Measurements from ENCODE around the gene FSD1.

Gene FSD1

DNA sequence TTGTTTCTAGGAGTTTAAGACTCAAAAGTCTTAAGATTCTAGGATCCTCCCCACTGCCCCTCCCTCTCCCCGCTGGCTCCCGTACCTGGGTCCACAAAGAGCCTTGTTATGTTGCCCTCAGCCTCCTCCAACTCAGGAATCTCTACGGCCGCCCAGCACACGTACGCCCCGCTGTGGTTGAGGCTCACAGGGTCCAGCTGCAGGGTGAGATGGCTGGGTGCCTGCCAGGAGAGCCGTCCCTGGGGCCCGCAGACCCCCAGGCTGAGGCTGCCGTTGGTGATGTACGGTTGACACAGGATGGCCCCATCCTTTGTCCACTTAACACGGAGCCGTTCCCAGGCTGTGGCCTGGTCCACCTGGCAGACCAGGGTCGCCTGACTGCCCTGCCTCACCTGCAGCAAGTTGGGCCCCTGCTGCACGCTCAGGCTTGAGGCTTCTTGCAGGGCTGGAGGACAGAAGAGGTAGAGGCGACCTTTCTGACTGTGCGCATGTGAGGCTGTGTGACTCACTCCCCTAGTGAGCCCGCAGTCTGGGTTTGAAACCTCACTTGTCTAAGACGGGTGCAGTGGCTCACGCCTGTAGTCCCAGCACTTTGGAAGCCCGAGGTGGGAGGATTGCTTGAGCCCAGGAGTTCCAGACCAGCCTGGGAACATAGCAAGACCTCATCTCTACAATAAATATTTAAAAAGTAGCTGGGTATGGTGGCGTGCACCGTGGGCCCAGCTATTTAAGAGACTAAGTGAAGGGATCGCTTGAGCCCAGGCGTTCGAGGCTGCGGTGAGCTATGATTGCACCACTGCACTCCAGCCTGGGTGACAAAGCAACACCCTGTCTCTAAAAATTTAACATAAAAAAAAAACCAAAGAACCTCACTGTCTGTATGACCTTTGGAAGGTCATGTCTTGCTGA is 6.2 kb upstream of the FSD1 start:
- no peak for DNase-seq (ENCODE audit: low read depth)
- TF ChIP-seq, protein P1, sequence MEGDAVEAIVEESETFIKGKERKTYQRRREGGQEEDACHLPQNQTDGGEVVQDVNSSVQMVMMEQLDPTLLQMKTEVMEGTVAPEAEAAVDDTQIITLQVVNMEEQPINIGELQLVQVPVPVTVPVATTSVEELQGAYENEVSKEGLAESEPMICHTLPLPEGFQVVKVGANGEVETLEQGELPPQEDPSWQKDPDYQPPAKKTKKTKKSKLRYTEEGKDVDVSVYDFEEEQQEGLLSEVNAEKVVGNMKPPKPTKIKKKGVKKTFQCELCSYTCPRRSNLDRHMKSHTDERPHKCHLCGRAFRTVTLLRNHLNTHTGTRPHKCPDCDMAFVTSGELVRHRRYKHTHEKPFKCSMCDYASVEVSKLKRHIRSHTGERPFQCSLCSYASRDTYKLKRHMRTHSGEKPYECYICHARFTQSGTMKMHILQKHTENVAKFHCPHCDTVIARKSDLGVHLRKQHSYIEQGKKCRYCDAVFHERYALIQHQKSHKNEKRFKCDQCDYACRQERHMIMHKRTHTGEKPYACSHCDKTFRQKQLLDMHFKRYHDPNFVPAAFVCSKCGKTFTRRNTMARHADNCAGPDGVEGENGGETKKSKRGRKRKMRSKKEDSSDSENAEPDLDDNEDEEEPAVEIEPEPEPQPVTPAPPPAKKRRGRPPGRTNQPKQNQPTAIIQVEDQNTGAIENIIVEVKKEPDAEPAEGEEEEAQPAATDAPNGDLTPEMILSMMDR (IDR thresholded peaks at IDR 0.05; ENCODE audit: low read length, missing control alignments): no peak
- no peak overlapping the region for H3K4me3 ChIP-seq (replicated peaks; ENCODE audit: low read depth, low read length)

DNA sequence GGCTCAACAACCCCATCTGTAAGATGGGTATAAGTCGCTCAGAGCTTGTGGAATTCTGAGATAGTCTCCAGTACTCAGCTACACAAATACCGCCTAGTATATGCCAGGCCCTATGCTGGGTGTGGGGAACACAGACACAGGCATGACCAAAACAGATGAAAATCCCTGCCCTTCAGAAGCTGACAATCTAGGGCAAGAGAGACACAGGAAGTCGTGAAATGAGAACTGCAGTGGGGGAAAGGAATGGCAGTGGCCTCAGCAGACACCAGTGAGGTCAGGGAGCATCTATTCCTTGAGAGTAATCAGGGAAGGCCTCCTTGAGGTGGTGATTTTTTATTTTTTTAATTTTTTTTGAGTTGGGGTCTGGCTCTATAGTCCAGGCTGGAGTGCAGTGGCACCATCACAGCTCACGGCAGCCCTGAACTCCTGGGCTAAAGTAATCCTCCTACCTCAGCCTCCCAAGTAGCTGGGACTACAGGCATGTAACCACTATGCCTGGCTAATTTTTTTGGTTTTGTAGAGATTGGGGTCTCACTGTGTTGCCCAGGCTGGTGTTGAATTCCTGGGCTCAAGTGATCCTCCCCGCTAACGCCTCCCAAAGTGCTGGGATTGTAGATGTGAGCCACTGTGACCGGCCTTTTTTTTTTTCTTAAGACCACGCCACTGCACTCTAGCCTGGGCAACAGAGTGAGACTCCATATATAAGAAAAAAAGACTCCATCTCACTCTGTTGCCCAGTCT is 5.4 kb upstream of the FSD1 start:
- DNase-seq (ENCODE audit: low read depth): no peak
- TF ChIP-seq, protein P1 (IDR thresholded peaks at IDR 0.05; ENCODE audit: low read length, missing control alignments): no peak
- H3K4me3 ChIP-seq (replicated peaks; ENCODE audit: low read depth, low read length): no peak overlapping the region

DNA sequence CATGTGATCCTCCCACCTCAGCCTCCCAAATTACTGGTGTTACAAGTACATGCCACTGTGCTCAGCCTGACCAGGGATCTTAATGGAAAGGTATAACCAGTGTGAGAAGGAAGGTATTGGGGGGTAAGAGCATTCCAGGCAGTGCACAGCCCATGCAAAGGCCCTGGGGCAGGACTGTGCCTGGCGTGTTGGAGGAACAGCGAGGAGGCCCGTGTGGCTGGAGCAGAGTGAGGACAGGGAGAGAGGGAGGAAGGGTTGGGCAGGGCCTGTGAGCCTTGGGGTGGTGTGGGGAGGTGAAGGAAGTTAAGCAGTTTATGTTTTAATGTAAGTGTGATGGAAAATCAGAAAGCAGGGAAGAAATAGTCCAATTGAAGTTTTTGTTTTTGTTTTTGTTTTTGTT is 3.8 kb upstream of the FSD1 start:
- H3K4me3 ChIP-seq (replicated peaks; ENCODE audit: low read depth, low read length): no peak overlapping the region
- no peak for DNase-seq (ENCODE audit: low read depth)
- TF ChIP-seq, protein P1 (IDR thresholded peaks at IDR 0.05; ENCODE audit: low read length, missing control alignments): no peak

DNA sequence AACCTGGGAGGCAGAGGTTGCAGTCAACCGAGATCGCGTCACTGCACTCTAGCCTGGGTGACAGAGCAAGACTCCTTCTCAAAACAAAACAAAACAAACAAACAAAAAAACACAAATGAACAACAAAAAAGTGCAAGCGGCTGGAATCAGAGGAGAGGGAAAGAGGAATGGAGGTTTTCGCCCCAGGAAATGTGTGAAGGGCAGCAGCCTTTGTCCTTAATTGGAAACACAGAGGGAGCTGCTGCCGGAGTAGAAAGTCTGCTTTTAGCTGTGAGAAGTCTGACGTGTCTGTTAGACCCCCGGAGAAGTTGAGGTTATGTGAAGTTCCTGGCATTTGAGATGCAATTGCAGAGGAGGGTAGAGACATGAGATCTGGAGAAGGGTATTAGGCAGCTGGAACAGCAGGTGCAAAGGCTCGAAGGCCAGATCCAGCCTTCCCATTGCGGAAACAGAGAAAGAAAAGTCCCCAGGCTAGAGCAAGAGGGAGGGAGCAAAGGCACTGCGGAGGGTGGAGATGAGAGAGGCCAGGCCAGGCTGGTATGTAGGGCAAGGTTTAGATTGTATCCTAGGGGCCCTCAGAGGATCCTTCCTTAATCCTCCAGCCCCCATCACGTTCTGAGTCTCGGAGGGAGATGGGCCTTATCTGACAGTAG is 2.7 kb upstream of the FSD1 start:
- no peak overlapping the region for H3K4me3 ChIP-seq (replicated peaks; ENCODE audit: low read depth, low read length)
- DNase-seq (ENCODE audit: low read depth): no peak
- TF ChIP-seq, protein P1 (IDR thresholded peaks at IDR 0.05; ENCODE audit: low read length, missing control alignments): no peak

DNA sequence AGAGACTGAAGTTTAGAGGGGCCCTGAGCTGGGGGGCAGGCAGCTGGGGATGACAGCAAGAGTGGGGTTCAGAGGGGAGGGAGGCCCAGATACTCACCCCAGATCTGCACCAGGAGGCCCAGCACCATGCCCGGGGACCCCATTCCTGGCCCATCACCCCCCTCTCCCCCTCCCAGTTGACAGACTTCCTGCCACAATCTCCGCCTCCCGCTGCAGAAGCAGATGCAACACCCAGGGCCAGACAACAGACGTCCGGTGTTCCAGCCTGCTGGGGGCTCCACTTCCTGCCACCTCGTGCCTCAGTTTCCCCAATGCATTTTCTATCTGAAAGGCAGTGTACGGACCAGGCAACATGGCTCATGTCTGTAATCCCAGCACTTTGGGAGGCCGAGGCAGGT is 2.2 kb upstream of the FSD1 start, which contains the start of gene TMIGD2:
Gene TMIGD2 (minus strand): TSS at position 147 of the 398 bp plus-strand sequence. CDS start 4 bp downstream, at position 143.
- DNase-seq (ENCODE audit: low read depth): no peak
- no peak within 1 kb of the TSS for H3K4me3 ChIP-seq (replicated peaks; ENCODE audit: low read depth, low read length)
- TF ChIP-seq, protein P1 (IDR thresholded peaks at IDR 0.05; ENCODE audit: low read length, missing control alignments): no peak

DNA sequence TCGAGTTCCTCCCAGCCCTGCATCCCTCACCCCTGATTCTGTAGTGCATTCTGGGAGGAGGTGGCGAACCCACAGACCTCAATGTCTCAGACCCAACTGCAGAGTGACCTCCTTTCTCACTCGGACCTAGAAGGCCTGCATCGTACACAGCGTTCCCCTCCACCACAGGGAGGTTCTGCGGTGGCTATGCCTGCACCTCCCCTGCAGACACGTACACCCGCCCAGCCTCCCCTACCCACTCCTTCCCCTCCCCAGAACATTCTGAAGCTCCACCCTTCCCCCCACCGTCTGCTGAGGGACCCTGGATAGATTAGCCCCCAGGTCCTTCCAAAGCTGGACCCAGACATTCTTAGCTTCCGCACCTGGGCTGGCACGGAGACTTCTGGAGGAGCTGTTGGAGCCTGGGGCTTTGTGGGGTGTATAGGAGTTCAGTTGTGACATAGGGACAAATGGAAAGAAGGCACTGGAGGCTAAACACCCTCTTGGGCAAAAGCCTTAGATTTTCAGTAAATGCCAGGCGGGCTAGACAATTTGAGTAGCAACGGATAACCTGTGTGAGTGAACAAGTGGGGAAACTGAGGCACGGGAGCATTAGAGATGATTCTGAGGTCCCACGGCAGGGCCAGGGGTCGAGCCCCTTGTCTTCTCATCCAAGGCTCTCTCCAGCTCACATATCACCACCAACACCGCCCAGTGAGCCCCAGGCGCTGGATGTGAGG is 420 bp upstream of the FSD1 start:
- TF ChIP-seq, protein P1 (IDR thresholded peaks at IDR 0.05; ENCODE audit: low read length, missing control alignments): no peak
- no peak overlapping the region for H3K4me3 ChIP-seq (replicated peaks; ENCODE audit: low read depth, low read length)
- DNase-seq (ENCODE audit: low read depth): no peak
